ENCODE measurements around the gene AP1S1. TPM values are rescaled to one million over a fixed set of nuclear protein-coding genes. Genes with fewer than 3 reads are reported as not detected.
"Not testable (repeated sequence)": the region's sequence is repeated elsewhere in the genome, so short reads cannot be mapped to it uniquely, and the experiment has no call there.

Gene AP1S1
- total RNA-seq, 2 experiments from 2014 or later = 34.1 to 44.0 TPM

- ATAC-seq (ENCODE audit: low read depth) (no peak), DNase-seq (no peak)
- Mint-ChIP-seq H3K36me3 (no peaks in the 10 kb centered on the region), H3K27ac (no peak overlapping the region), H3K9me3 (no peaks in the 10 kb centered on the region), H3K4me3 (no peak overlapping the region), H3K4me1 (peaks cover 20% of the 10 kb centered on the region), H3K27me3 (peaks cover 11% of the 10 kb centered on the region)
- POLR2A ChIA-PET = interaction anchor here (0.7 kb wide), 1 partner anchor 720 kb away, joined by 4 read pairs; no protein-coding TSS in a partner anchor
These were observed 35.4 kb upstream of the AP1S1 start for GRCh38 chr7:101118856-101119255.

GRCh38 chr7:101119876-101120275, 34.4 kb upstream of the AP1S1 start:
- no peak for DNase-seq
- no peak for ATAC-seq (ENCODE audit: low read depth)
- Mint-ChIP-seq H3K9me3 (no peaks in the 10 kb centered on the region), H3K27ac (no peak overlapping the region), H3K4me1 (peaks cover 25% of the 10 kb centered on the region), H3K36me3 (no peaks in the 10 kb centered on the region), H3K27me3 (peaks cover 11% of the 10 kb centered on the region), H3K4me3 (no peak overlapping the region)
- POLR2A ChIA-PET = no interaction called here

- peaks cover 13% of the 10 kb centered on the region for H3K27me3 Mint-ChIP-seq
- no peaks in the 10 kb centered on the region for H3K36me3 Mint-ChIP-seq
- H3K4me3 Mint-ChIP-seq = no peak overlapping the region
- no peaks in the 10 kb centered on the region for H3K9me3 Mint-ChIP-seq
- ATAC-seq (ENCODE audit: low read depth) = no peak
- H3K27ac Mint-ChIP-seq = no peak overlapping the region
- no peak for DNase-seq
- POLR2A ChIA-PET = no interaction called here
- H3K4me1 Mint-ChIP-seq = peaks cover 29% of the 10 kb centered on the region
These were observed 34.0 kb upstream of the AP1S1 start for GRCh38 chr7:101120315-101120714.

GRCh38 chr7:101121631-101121990, 32.7 kb upstream of the AP1S1 start:
- H3K9me3 Mint-ChIP-seq; ATAC-seq (ENCODE audit: low read depth); H3K36me3 Mint-ChIP-seq; DNase-seq: not testable (repeated sequence)
- peaks cover 14% of the 10 kb centered on the region for H3K27me3 Mint-ChIP-seq
- H3K4me3 Mint-ChIP-seq = peak overlapping the region; percentile 82
- peak overlapping the region; percentile 87 for H3K27ac Mint-ChIP-seq
- peaks cover 39% of the 10 kb centered on the region for H3K4me1 Mint-ChIP-seq
- POLR2A ChIA-PET = interaction anchor here (0.7 kb wide), 1 partner anchor 15 kb away, joined by 3 read pairs; no protein-coding TSS in a partner anchor

- POLR2A ChIA-PET = interaction anchor here (0.7 to 2.1 kb wide), 4 partner anchors 14 to 695 kb away, joined by 3 to 7 read pairs (median 3); partner anchors contain the start of genes CUX1 and TRIM56
- no peaks in the 10 kb centered on the region for H3K9me3 Mint-ChIP-seq
- peaks cover 46% of the 10 kb centered on the region for H3K4me1 Mint-ChIP-seq
- H3K4me3 Mint-ChIP-seq = peak overlapping the region; percentile 82
- ATAC-seq (ENCODE audit: low read depth) (no peak), DNase-seq (no peak)
- peak overlapping the region; percentile 87 for H3K27ac Mint-ChIP-seq
- peaks cover 19% of the 10 kb centered on the region for H3K27me3 Mint-ChIP-seq
- no peaks in the 10 kb centered on the region for H3K36me3 Mint-ChIP-seq
These were observed 32.0 kb upstream of the AP1S1 start for GRCh38 chr7:101121991-101122932.

GRCh38 chr7:101122933-101123702, 31.2 kb upstream of the AP1S1 start:
- peak overlapping the region; percentile 82 for H3K4me3 Mint-ChIP-seq
- ATAC-seq (ENCODE audit: low read depth) (no peak), DNase-seq (no peak)
- peak overlapping the region; percentile 64 for H3K27ac Mint-ChIP-seq
- no peaks in the 10 kb centered on the region for H3K9me3 Mint-ChIP-seq
- POLR2A ChIA-PET = interaction anchor here (0.7 to 2.1 kb wide), 4 partner anchors 15 to 695 kb away, joined by 3 to 7 read pairs (median 3); partner anchors contain the start of genes CUX1 and TRIM56
- peaks cover 52% of the 10 kb centered on the region for H3K4me1 Mint-ChIP-seq
- H3K27me3 Mint-ChIP-seq = peaks cover 27% of the 10 kb centered on the region
- H3K36me3 Mint-ChIP-seq = no peaks in the 10 kb centered on the region

GRCh38 chr7:101123703-101124068, 30.6 kb upstream of the AP1S1 start:
- Mint-ChIP-seq H3K4me3 (no peak overlapping the region), H3K27me3 (peaks cover 31% of the 10 kb centered on the region), H3K36me3 (no peaks in the 10 kb centered on the region), H3K27ac (no peak overlapping the region), H3K9me3 (no peaks in the 10 kb centered on the region), H3K4me1 (peaks cover 54% of the 10 kb centered on the region)
- DNase-seq (no peak), ATAC-seq (ENCODE audit: low read depth) (no peak)
- POLR2A ChIA-PET = interaction anchor here (0.7 to 2.1 kb wide), 2 partner anchors 18 to 38 kb away, joined by 3 to 7 read pairs; partner anchors contain the start of gene TRIM56

- POLR2A ChIA-PET = no interaction called here
- H3K9me3 Mint-ChIP-seq = no peaks in the 10 kb centered on the region
- peak overlapping the region; percentile 52 for H3K27ac Mint-ChIP-seq
- H3K4me1 Mint-ChIP-seq = peaks cover 54% of the 10 kb centered on the region
- no peaks in the 10 kb centered on the region for H3K36me3 Mint-ChIP-seq
- peaks cover 35% of the 10 kb centered on the region for H3K27me3 Mint-ChIP-seq
- ATAC-seq (ENCODE audit: low read depth) (no peak), DNase-seq (no peak)
- H3K4me3 Mint-ChIP-seq = peak overlapping the region; percentile 64
These were observed 29.8 kb upstream of the AP1S1 start for GRCh38 chr7:101124376-101125056.

GRCh38 chr7:101125989-101126650, 28.2 kb upstream of the AP1S1 start:
- POLR2A ChIA-PET = interaction anchor here (1.3 to 2.6 kb wide), 4 partner anchors 12 to 126 kb away, joined by 3 to 11 read pairs (median 6); partner anchors contain the start of gene TRIM56
- no peaks in the 10 kb centered on the region for H3K36me3 Mint-ChIP-seq
- H3K4me3 Mint-ChIP-seq = peak overlapping the region; percentile 86
- peak; percentile 12 for ATAC-seq (ENCODE audit: low read depth)
- peaks cover 34% of the 10 kb centered on the region for H3K27me3 Mint-ChIP-seq
- H3K9me3 Mint-ChIP-seq = no peaks in the 10 kb centered on the region
- peak overlapping the region; percentile 74 for H3K27ac Mint-ChIP-seq
- peaks cover 50% of the 10 kb centered on the region for H3K4me1 Mint-ChIP-seq
- peak; percentile 45 for DNase-seq

GRCh38 chr7:101126651-101127459, 27.4 kb upstream of the AP1S1 start, which contains the start of gene SERPINE1:
SERPINE1 (plus strand) TSS chr7:101127104; CDS start chr7:101128394, 1,290 bp downstream.
- H3K27me3 Mint-ChIP-seq = peaks cover 36% of the 10 kb centered on the region
- H3K4me3 Mint-ChIP-seq = peak within 1 kb of the TSS; percentile 86
- no peaks in the 10 kb centered on the region for H3K36me3 Mint-ChIP-seq
- DNase-seq = peak; percentile 71
- H3K27ac Mint-ChIP-seq = peak within 1 kb of the TSS; percentile 74
- POLR2A ChIA-PET = interaction anchor here (1.5 to 2.6 kb wide), 3 partner anchors 11 to 125 kb away, joined by 5 to 11 read pairs (median 8); partner anchors contain the start of gene TRIM56
- peaks cover 48% of the 10 kb centered on the region for H3K4me1 Mint-ChIP-seq
- peak; percentile 90 for ATAC-seq (ENCODE audit: low read depth)
- H3K9me3 Mint-ChIP-seq = no peaks in the 10 kb centered on the region

GRCh38 chr7:101127460-101128039, 26.7 kb upstream of the AP1S1 start:
- Mint-ChIP-seq H3K4me1 (peaks cover 42% of the 10 kb centered on the region), H3K4me3 (peak overlapping the region; percentile 86), H3K27ac (peak overlapping the region; percentile 74), H3K9me3 (no peaks in the 10 kb centered on the region), H3K27me3 (peaks cover 38% of the 10 kb centered on the region), H3K36me3 (no peaks in the 10 kb centered on the region)
- POLR2A ChIA-PET = interaction anchor here (2.2 to 2.6 kb wide), 2 partner anchors 11 to 42 kb away, joined by 8 to 11 read pairs; partner anchors contain the start of gene TRIM56
- no peak for DNase-seq
- no peak for ATAC-seq (ENCODE audit: low read depth)
